ENCODE measurements around the gene MCTP2.

MCTP2 gene

DNA sequence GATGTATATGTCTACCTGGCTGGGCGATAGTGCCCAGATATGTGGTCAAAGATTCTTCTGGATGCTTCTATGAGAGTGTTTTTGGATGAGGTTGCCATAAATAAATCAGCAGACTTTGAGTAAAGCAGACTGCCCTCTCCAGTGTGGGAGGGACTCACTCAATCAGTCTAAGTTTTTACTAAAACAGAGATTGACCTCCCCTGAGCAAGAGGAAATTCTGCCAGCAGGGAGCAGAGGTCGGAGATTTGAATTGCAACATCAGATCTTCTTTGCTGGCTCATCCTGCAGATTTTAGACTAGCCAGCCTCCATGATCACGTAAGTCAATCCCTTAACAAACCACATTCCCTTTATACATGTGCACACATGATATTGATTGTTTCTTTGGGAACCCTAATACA, 300.9 kb downstream of the MCTP2 start:
- H3K9ac ChIP-seq (ENCODE audit: insufficient read length, low read depth): no peak overlapping the region
- DNase-seq (ENCODE audit: low read depth, low spot score): no peak

More for the DNA sequence above, 300.9 kb downstream of the MCTP2 start:
- H3K9me3 ChIP-seq (ENCODE audit: insufficient read depth, low read length): no peaks in the 10 kb centered on the region
- no peaks in the 10 kb centered on the region for H3K27me3 ChIP-seq (ENCODE audit: insufficient read depth, insufficient read length)
- TF ChIP-seq ZNF274 (IDR thresholded peaks at IDR 0.05; ENCODE audit: low read depth, low read length) (no peak), YY1 (IDR thresholded peaks at IDR 0.05; ENCODE audit: insufficient read depth, insufficient read length) (no peak)
- H3K36me3 ChIP-seq (ENCODE audit: insufficient read depth, insufficient read length, low read length): no peaks in the 10 kb centered on the region
- H3K4me3 ChIP-seq (ENCODE audit: insufficient read length, low read depth): no peak overlapping the region
- H3K4me1 ChIP-seq (ENCODE audit: insufficient read depth, insufficient read length): no peaks in the 10 kb centered on the region
